Measurements from ENCODE around the gene PAIP1.

- TF ChIP-seq CTCF (IDR thresholded peaks at IDR 0.05) (no peak), POLR2A (IDR thresholded peaks at IDR 0.05) (no peak)
Measured at GRCh38 chr5:43536972-43537371, 19.9 kb downstream of the PAIP1 start.
